HEK293 (cell line): ENCODE data around the gene HDLBP.

ENCODE experiments used
- CTCF ChIA-PET: fragments of 350-600 bp; formaldehyde crosslinking; extraction: SDS; loops from one replicate; lab custom pipeline; 2021; ENCODE audit warnings: antibody characterized with exemption; lab: Yijun Ruan, JAX
- POLR2A ChIA-PET: fragments of 300-600 bp; formaldehyde crosslinking; extraction: SDS; loops from one replicate; lab custom pipeline; 2020; ENCODE audit warnings: antibody characterized with exemption, inconsistent platforms; lab: Yijun Ruan, JAX
- H3K27ac ChIP-seq: fragments of 200-500 bp; sonication (Bioruptor generic); 2 replicates; pipeline ENCODE4 v1.5.1; 2014; ENCODE audit warnings: low read depth, low read length, control low read depth, inconsistent platforms; ENCODE audit errors: extremely low read depth
- H3K36me3 ChIP-seq, 2 experiments: fragments of 200-500 bp in 1 of 2; sonication (Bioruptor generic) in 1 of 2; 1 replicate in 1 of 2; 2 replicates in 1 of 2; pipeline ENCODE4 v1.5.1; 2014 to 2017; ENCODE audit warnings: inconsistent platforms in 2 of 2, low read length in 2 of 2; ENCODE audit not compliant: control insufficient read depth in 2 of 2, insufficient read depth in 1 of 2
- H3K4me1 ChIP-seq: fragments of 200-500 bp; sonication (Bioruptor generic); 2 replicates; pipeline ENCODE4 v1.5.1; 2014; ENCODE audit warnings: mild to moderate bottlenecking, low read length, inconsistent platforms; ENCODE audit not compliant: control insufficient read depth, insufficient read depth
- H3K4me3 ChIP-seq: 2 replicates; pipeline ENCODE4 v1.5.1; 2011; ENCODE audit warnings: low read depth, mild to moderate bottlenecking, control low read depth, low read length, moderate library complexity
- H3K9me3 ChIP-seq: fragments of 200-500 bp; sonication (Bioruptor generic); 2 replicates; pipeline ENCODE4 v1.5.1; 2014; ENCODE audit warnings: low read depth, low read length, inconsistent platforms; ENCODE audit not compliant: control insufficient read depth, insufficient read depth
- GLI2 ChIP-seq: fragments of 450-650 bp; formaldehyde crosslinking; IDR thresholded peaks from 2 replicates; pipeline ENCODE4; 2017; ENCODE audit warnings: missing biosample characterization, missing genetic modification characterization, low read depth, borderline replicate concordance
- GLIS2 ChIP-seq: fragments of 450-650 bp; formaldehyde crosslinking; IDR thresholded peaks from 2 replicates; pipeline ENCODE4 v1.5.1; 2016; ENCODE audit warnings: missing biosample characterization, missing genetic modification characterization
- HIC1 ChIP-seq: fragments of 450-650 bp; formaldehyde crosslinking; IDR thresholded peaks from 2 replicates; pipeline ENCODE4 v1.5.1; 2016; ENCODE audit warnings: missing biosample characterization, missing genetic modification characterization
- KLF10 ChIP-seq: fragments of 450-650 bp; IDR thresholded peaks from 2 replicates; pipeline ENCODE4 v1.5.1; 2018; ENCODE audit warnings: missing biosample characterization, mild to moderate bottlenecking, missing genetic modification characterization
- KLF8 ChIP-seq: fragments of 450-650 bp; formaldehyde crosslinking; IDR thresholded peaks from 2 replicates; pipeline ENCODE4 v1.5.1; 2016; ENCODE audit warnings: missing biosample characterization, missing genetic modification characterization
- PBX3 ChIP-seq: sonication (generic); formaldehyde crosslinking; IDR thresholded peaks from 2 replicates; pipeline ENCODE4 v1.8.1; 2022; ENCODE audit warnings: mild to moderate bottlenecking, moderate library complexity, missing genetic modification reagents
- REPIN1 ChIP-seq: fragments of 450-650 bp; formaldehyde crosslinking; IDR thresholded peaks from 2 replicates; pipeline ENCODE4 v1.5.1; 2017; ENCODE audit warnings: missing biosample characterization, missing genetic modification characterization, low read depth
- SCRT1 ChIP-seq: fragments of 450-650 bp; formaldehyde crosslinking; IDR thresholded peaks from 2 replicates; pipeline ENCODE4 v1.5.1; 2016; ENCODE audit warnings: missing biosample characterization, missing genetic modification characterization, borderline replicate concordance
- TCF7L2 ChIP-seq: IDR thresholded peaks from 2 replicates; pipeline ENCODE4 v1.6.1; 2011; ENCODE audit warnings: low read depth, mild to moderate bottlenecking, inconsistent platforms, low read length, moderate library complexity, borderline replicate concordance
- YY1 ChIP-seq: fragments of 450-650 bp; formaldehyde crosslinking; IDR thresholded peaks from 2 replicates; pipeline ENCODE4 v1.5.1; 2018; ENCODE audit warnings: missing biosample characterization, missing genetic modification characterization
- ZBTB26 ChIP-seq: fragments of 450-650 bp; formaldehyde crosslinking; optimal IDR thresholded peaks from 2 replicates; pipeline ENCODE3; 2016; ENCODE audit warnings: missing biosample characterization, mild to moderate bottlenecking, missing genetic modification characterization
- ZBTB48 ChIP-seq: fragments of 450-650 bp; formaldehyde crosslinking; IDR thresholded peaks from 2 replicates; pipeline ENCODE4 v1.5.1; 2016; ENCODE audit warnings: missing biosample characterization, missing genetic modification characterization
- ZBTB8A ChIP-seq: fragments of 450-650 bp; formaldehyde crosslinking; IDR thresholded peaks from 2 replicates; pipeline ENCODE4 v1.5.1; 2016; ENCODE audit warnings: missing biosample characterization, missing genetic modification characterization
- ZEB2 ChIP-seq: fragments of 450-650 bp; formaldehyde crosslinking; IDR thresholded peaks from 2 replicates; pipeline ENCODE4 v1.5.1; 2016; ENCODE audit warnings: missing biosample characterization, missing genetic modification characterization
- ZFHX2 ChIP-seq: fragments of 450-650 bp; formaldehyde crosslinking; conservative IDR thresholded peaks from 2 replicates; pipeline ENCODE4 v1.5.1; 2016; ENCODE audit warnings: missing biosample characterization, missing genetic modification characterization
- ZIC2 ChIP-seq: fragments of 450-650 bp; formaldehyde crosslinking; IDR thresholded peaks from 2 replicates; pipeline ENCODE4 v1.5.1; 2016; ENCODE audit warnings: missing biosample characterization, missing genetic modification characterization
- ZNF18 ChIP-seq: fragments of 450-650 bp; formaldehyde crosslinking; IDR thresholded peaks from 2 replicates; pipeline ENCODE4 v1.5.1; 2016; ENCODE audit warnings: missing biosample characterization, missing genetic modification characterization
- ZNF2 ChIP-seq: fragments of 450-650 bp; formaldehyde crosslinking; IDR thresholded peaks from 2 replicates; pipeline ENCODE4 v1.5.1; 2016; ENCODE audit warnings: missing biosample characterization, missing genetic modification characterization
- ZNF266 ChIP-seq: fragments of 450-650 bp; formaldehyde crosslinking; IDR thresholded peaks from 2 replicates; pipeline ENCODE4 v1.5.1; 2016; ENCODE audit warnings: missing biosample characterization, missing genetic modification characterization, low read depth
- ZNF423 ChIP-seq: fragments of 450-650 bp; formaldehyde crosslinking; IDR thresholded peaks from 2 replicates; pipeline ENCODE4 v1.5.1; 2016; ENCODE audit warnings: missing biosample characterization, missing genetic modification characterization
- ZNF449 ChIP-seq: fragments of 450-650 bp; formaldehyde crosslinking; IDR thresholded peaks from 2 replicates; pipeline ENCODE4 v1.5.1; 2017; ENCODE audit warnings: missing biosample characterization, mild to moderate bottlenecking, missing genetic modification characterization, moderate library complexity
- ZNF473 ChIP-seq: fragments of 450-650 bp; formaldehyde crosslinking; IDR thresholded peaks from 2 replicates; pipeline ENCODE4 v1.5.1; 2017; ENCODE audit warnings: missing biosample characterization, missing genetic modification characterization
- ZNF658 ChIP-seq: fragments of 450-650 bp; formaldehyde crosslinking; IDR thresholded peaks from 2 replicates; pipeline ENCODE4; 2016; ENCODE audit warnings: missing biosample characterization, missing genetic modification characterization
- ZNF843 ChIP-seq: fragments of 450-650 bp; formaldehyde crosslinking; IDR thresholded peaks from 2 replicates; pipeline ENCODE4 v1.5.1; 2016; ENCODE audit warnings: missing biosample characterization, missing genetic modification characterization

The HDLBP gene

GRCh38 chr2:241218131-241219029 is 97.1 kb downstream of the HDLBP start (continued):
- TF ChIP-seq ZBTB26 (tag by site-specific recombination) (peak; percentile 66), ZNF843 (no peak), KLF8 (tag by site-specific recombination) (peak; percentile 36; the same call in 1 of the 2 replicates), ZNF449 (no peak), GLI2 (tag by site-specific recombination) (no peak), ZNF18 (tag by site-specific recombination) (no peak), ZIC2 (tag by site-specific recombination) (no peak), ZEB2 (no peak), TCF7L2 (no peak), ZNF473 (tag by site-specific recombination) (no peak), ZFHX2 (tag by site-specific recombination) (no peak; the same call in 1 of the 2 replicates), ZBTB8A (peak; percentile 80), HIC1 (tag by site-specific recombination) (no peak)

GRCh38 chr2:241217320-241218031 is 98.0 kb downstream of the HDLBP start:
- Histone ChIP-seq H3K9me3 (no peaks in the 10 kb centered on the region), H3K36me3 (no peaks in the 10 kb centered on the region; a peak in 1 of 3 replicates), H3K4me1 (no peaks in the 10 kb centered on the region), H3K27ac (peak overlapping the region; percentile 22; the same call in 1 of the 2 replicates), H3K4me3 (peak overlapping the region; percentile 30)
- no peak for TF ChIP-seq ZNF658
- no peak for TF ChIP-seq REPIN1 (tag by site-specific recombination)
- TF ChIP-seq PBX3 (CRISPR knock-in tag) = 0 out of 2 replicates have a peak, but pooled peaks have one; percentile 16
- no peak for TF ChIP-seq ZNF2 (tag by site-specific recombination)
- TF ChIP-seq ZNF266 (tag by site-specific recombination) = no peak
- no peak for TF ChIP-seq YY1 (tag by site-specific recombination)
- peak; percentile 54; the same call in 1 of the 2 replicates for TF ChIP-seq GLIS2 (tag by site-specific recombination)
- 0 out of 2 replicates have a peak, but pooled peaks have one; percentile 8 for TF ChIP-seq ZFHX2 (tag by site-specific recombination)
- no peak for TF ChIP-seq KLF10 (tag by site-specific recombination)
- peak; percentile 30; the same call in 1 of the 2 replicates for TF ChIP-seq KLF8 (tag by site-specific recombination)
- no peak for TF ChIP-seq ZNF423 (tag by site-specific recombination)
- no peak for TF ChIP-seq ZBTB48
- TF ChIP-seq SCRT1 (tag by site-specific recombination) = no peak
- POLR2A ChIA-PET = interaction anchor here (0.8 kb wide), 1 partner anchor 68 kb away, joined by 4 read pairs; the partner anchor contains the start of gene PPP1R7
- CTCF ChIA-PET = interaction anchor here (0.7 kb wide), 2 partner anchors 303 to 384 kb away, joined by 3 read pairs; no protein-coding TSS in a partner anchor
